Keratinocyte (primary cell): ENCODE results near the gene DSTN.

Experiments
- CTCF ChIP-seq, 3 experiments: IDR thresholded peaks in 1 of 3; conservative IDR thresholded peaks in 1 of 3; optimal IDR thresholded peaks in 1 of 3; 2 replicates in 2 of 3; 3 replicates in 1 of 3; pipeline versions ENCODE3 to v1.5.1; 2011; ENCODE audit warnings: low read length in 3 of 3, mild to moderate bottlenecking in 3 of 3, moderate library complexity in 2 of 3, control low read depth in 1 of 3, inconsistent platforms in 1 of 3; ENCODE audit not compliant: insufficient read depth in 2 of 3; ENCODE audit errors: extremely low read depth in 1 of 3
- EZH2 ChIP-seq: IDR thresholded peaks from one replicate; pipeline ENCODE4 v1.6.1; 2012; ENCODE audit warnings: inconsistent platforms, mild to moderate bottlenecking, low read length, moderate library complexity

- TF ChIP-seq CTCF (optimal IDR thresholded peaks at IDR 0.05 in 1 of 3, IDR thresholded peaks at IDR 0.05 in 1 of 3, conservative IDR thresholded peaks at IDR 0.05 in 1 of 3; ENCODE audit: extremely low read depth in 1 of 3, insufficient read depth in 2 of 3, low read length in 3 of 3) = no peak
- TF ChIP-seq EZH2 = no peak
Measured at GRCh38 chr20:17624070-17624469, 54.2 kb downstream of the DSTN start.
